AML-193 (cell line): Measurements from ENCODE around the gene RNF11.
"Not testable (repeated sequence)": the region's sequence is repeated elsewhere in the genome, so short reads cannot be mapped to it uniquely, and the experiment has no call there.

Experiments used
- DNase-seq, 2 experiments: peaks; one replicate each; lab custom pipeline; 2025; lab: John Stamatoyannopoulos, UW

RNF11 gene

GRCh38 chr1:51228471-51228870 lies 7.6 kb upstream of the RNF11 start:
- not testable (repeated sequence) for DNase-seq

GRCh38 chr1:51230501-51231078 lies 5.5 kb upstream of the RNF11 start:
- no peak for DNase-seq

DNA sequence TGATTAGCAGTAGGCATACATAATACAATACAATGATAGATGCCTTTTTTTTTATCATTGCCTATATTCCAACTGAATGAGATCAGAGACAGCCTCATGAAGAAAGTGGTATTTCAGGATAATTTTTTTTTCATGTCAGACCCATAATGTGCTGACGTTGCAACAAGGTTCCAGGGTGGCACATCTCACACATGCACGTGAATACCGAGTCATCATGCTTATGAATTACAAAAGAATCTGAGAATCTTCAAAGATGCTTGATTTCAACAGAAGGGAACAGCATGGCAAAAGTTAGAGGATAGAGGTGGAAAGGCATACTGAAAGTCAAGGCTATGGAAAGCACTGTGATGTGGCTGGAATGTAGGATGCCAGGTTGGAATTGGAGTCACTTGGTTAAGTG lies 5.0 kb upstream of the RNF11 start:
- no peak for DNase-seq

DNA sequence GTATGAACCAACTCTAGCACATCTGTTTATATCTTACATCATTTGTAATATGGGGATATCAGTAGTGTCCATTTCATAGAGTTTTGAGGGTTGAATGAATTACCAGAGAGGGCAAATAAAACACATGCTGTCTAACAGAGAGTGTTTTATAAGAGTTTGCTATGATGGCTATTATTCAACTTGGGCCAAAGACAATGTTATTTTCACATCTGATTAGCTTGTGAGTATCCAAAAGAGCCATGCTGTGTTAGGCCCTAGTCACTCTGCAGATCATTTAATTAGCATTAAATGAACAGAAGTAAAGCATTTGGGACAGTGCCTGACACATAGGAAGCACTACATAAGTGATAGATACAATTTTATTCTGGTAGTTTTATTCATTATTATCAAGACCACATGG lies 4.2 kb upstream of the RNF11 start:
- DNase-seq, result no peak

DNA sequence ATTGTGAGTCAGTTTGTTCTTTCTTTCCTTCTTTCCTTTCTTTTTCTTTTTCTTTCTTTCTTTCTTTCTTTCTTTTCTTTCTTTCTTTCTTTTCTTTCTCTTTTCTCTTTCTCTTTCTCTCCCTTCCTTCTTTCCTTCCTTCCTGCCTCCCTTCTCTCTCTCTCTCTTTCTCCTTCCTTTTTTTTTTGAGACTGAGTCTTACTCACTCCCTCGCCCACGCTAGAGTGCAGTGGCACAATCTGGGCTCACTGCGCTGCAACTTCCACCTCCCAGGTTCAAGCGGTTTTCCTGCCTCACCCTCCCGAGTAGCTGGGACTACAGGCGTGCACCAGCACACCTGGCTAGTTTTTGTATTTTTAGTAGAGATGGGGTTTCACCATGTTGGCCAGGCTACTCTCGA lies 1.8 kb upstream of the RNF11 start:
- DNase-seq, result not testable (repeated sequence)

DNA sequence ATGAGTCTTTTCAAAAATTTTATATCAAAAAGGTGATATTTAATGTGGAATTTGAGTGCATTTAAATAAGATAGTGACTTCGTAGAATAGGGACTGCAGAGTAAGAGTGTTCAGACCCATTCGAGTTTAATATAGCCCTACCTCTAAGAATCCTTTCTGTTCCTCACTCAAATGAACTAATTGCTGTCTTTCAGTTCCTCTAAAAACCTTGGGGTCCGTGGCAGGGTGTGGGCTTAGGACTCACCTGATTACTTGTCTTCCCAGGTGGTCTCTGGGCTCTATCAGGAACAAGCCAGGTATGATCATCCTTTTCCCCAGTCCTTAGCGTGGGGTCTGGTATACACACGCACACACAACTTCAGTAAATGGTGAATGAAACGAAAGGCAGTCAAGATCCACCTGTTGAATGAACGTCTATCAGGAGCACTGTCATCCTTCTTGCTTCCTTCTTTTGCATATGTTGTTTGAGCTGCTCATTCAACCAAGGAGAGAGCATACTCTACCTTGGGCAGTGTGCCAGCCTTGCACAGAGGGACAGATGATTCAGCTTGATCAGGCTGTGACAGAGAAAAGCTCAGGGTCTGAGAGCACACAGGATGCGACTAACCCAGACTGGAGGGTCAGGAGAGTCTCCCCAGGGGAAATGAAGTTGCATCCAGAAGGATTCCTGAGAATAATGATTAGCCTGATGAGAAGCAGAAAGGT lies 1.2 kb upstream of the RNF11 start:
- DNase-seq, result peak; percentile 85 to 92

- no peak for DNase-seq
These were observed 668 bp downstream of the RNF11 start for GRCh38 chr1:51236531-51237350.

DNA sequence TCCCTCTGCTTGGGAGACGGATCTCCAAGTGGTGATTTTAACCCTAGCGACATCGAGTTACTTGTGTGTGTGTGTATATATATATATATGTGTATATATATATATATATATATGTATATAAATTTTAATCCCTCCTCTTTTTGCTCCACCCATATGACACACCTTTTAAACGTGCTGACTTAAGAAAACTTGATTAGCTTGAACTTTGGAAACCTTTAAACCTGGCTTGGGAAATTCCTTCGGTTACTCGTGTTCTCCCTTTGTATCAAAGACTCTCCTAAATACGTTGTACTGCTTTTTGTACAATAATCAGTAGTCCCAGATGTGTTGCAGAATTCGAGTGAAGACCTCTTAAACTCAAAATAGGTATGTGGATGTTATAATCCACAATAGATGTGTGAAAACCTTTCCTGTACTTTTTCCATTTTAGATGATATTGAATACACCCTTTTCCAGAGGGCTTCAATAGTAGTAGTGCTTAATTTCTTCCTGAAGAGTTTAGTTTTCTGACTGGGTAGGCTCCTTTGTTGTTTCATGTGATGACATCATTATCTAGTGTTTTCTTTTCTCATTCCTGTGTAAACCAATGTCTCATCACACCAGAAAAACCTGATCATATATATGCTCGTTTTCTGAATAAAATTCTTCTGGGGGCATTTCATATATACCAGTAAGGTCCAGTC lies 1.4 kb downstream of the RNF11 start:
- no peak for DNase-seq

DNA sequence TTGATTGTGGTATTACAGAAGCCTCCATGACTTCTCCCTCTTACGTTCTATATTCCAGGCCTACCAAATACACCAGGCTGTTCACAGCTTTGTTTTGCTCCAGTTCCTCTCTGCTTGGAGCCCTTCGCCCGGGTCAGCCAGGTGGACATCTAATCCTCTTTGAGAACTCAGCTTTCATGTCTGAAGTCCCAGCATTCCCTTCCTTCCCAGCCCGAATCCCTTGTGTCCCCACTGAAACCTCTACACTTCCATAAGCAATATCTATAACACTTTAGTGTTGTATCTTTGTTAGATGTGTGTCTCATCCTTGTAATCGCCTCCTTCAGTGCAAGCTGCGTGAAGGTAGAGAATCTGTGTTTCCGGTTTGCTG lies 1.9 kb downstream of the RNF11 start:
- no peak for DNase-seq

- DNase-seq, result no peak
These were observed 4.0 kb downstream of the RNF11 start for GRCh38 chr1:51240084-51240483.

DNA sequence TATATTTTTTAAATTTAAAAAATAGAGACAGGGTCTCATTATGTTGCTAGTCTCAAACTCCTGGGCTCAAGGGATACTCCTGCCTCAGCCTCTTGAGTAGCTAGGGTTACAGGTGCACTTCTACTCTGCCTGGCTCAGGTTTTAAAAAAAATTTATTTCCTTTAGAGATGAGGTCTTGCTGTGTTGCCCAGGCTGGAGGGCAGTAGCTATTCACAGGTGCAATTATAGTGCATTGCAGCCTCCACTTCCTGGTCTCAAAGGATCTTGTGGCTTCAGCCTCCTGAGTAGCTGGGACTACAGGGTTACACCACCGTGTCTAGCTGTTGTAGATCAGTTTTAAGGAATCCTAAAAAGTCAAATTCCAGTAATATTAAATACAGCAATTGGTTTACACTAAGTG lies 5.0 kb downstream of the RNF11 start:
- no peak for DNase-seq

DNA sequence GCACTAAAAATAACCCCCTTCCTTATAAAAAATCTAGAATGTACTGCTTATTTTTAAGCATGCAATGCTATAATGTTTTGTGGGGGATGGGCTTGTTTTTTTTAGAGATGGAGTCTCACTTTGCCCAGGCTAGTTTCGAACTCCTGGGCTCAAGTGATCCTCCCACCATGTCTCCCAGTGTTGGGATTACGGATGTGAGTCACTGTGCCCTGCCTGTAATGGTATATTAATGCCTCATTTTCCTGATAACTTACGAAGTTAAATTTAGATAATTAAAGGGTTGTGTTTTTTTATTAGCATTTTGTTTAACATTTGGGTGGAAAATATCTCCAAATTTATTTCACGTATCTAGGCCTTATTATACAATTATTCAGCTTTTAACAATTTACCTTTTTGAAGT lies 6.5 kb downstream of the RNF11 start:
- no peak for DNase-seq

DNA sequence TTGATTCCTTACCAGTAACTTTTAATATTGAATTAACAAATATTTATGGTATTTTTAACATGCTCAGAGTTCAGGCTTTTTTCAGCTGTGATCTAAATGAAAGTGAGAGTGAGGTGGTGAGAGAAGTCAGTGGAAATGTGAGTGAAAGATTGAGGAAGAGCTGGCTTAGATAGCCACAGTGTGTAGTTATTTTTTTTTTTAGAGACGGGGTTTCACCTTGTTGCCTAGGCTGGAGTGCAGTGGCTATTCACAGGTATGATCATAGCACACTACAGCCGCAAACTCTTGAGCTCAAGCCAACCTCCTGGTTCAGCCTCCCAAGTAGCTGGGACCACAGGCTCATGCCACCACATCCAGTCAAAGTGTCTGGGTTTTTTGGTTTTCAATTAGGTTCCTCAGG lies 10.9 kb downstream of the RNF11 start:
- DNase-seq, result no peak

DNA sequence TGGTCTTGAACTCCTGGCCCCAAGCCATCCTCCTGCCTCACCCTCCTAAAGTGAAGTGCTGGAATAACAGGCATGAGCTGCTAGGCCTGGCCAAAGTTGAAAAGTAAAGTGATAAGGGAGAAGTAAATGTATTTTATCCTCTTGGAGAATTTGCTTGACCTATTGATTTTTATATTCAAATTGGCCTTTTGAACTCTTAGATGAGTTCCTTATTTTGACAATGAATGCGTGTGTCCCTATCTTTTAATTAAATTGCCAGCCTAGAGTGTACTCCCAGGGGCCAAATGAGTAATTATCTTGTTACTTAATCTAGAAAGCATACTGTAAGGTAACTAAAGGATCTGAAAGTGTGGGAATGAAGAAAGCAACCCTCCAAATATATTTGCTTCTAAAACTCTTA lies 11.4 kb downstream of the RNF11 start:
- no peak for DNase-seq

DNA sequence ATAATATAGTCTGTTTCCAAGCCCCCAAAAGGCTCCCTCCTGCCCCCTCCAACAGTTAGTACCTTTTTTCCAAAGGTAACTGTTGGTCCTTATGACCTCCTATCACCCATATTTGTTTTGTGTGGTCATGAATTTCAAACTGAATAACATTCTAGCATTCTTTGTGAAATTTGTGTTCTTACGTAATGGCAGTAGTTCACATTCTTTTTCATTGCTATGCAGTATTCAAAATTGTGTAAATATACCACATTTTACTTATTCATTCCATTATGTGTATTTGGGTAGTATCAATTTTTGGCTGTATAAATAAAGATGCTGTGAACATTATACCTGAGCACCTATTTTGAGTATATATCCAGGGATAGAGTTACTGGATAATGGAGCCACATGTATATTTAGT lies 13.4 kb downstream of the RNF11 start:
- no peak for DNase-seq

- DNase-seq, result not testable (repeated sequence)
These were observed 14.7 kb downstream of the RNF11 start for GRCh38 chr1:51250729-51251128.

GRCh38 chr1:51251165-51251564 lies 15.1 kb downstream of the RNF11 start:
- DNase-seq, result not testable (repeated sequence)

DNA sequence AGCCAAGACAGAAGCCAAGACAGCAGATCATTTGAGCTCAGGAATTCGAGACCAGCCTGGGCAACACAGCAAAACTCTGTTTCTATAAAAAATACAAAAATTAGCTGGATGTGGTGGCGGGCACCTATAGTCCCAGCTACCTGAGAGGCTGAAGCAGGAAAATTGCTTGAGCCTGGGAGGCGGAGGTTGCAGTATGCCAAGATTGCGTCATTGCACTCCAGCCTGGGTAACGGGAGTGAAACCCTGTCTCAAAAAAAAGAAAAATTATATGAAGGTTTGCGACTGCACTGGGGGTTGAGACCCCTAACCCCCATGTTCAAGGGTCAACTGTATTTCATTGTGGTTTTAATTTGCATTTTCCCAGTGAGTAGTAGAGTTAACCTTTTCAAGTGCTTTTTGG lies 16.3 kb downstream of the RNF11 start:
- no peak for DNase-seq

GRCh38 chr1:51253691-51254090 lies 17.6 kb downstream of the RNF11 start:
- no peak for DNase-seq

DNA sequence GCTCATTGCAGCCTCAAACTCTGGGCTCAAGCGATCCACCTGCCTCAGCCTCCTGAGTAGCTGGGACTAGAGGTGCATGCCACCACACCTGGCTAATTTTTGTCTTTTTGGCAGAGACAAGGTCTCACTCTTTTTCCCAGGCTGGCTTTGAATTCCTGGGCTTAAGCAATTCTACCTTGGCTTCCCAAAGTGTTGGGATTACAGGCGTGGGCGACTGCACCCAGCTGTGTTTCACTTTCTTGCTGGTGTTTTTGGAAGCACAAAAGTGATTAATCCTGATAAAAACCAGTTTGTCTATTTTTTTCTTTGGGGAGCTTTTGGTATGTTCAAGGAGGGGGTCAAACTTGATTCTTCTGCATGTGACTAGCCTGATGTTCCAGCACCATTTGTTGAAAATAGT lies 19.3 kb downstream of the RNF11 start:
- no peak for DNase-seq

DNA sequence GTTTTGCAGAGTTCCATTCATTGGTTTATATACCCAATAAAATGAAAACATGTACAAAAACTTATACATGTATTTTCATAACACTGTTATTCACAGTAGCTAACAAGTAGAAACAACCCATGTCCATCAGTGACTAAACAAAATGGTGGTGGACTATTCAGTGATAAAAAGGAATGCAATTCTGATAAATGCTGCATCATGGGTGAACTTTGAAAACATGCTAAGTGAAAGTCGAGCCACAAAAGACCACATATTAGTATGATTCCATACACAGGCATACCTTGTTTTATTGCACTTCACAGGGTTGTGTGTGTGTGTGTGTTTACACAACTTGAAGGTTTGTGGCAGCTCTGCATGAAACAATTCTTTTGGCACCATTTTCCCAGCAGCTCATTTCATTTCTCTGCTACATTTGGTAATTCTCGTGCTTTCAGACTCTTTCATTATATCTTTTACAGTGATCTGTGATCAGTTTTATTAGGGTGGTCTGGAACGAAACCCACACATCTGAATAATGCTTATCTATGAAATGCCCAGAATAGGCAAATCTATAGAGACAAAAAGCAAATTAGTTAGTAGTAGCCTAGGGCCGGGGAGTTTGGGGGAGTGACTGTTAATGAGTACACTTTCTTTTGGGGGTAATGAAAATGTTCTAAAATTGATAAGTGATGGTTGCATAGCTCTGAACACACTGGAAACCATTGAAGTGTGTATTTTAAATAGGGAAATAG lies 27.2 kb downstream of the RNF11 start:
- DNase-seq, result no peak

DNA sequence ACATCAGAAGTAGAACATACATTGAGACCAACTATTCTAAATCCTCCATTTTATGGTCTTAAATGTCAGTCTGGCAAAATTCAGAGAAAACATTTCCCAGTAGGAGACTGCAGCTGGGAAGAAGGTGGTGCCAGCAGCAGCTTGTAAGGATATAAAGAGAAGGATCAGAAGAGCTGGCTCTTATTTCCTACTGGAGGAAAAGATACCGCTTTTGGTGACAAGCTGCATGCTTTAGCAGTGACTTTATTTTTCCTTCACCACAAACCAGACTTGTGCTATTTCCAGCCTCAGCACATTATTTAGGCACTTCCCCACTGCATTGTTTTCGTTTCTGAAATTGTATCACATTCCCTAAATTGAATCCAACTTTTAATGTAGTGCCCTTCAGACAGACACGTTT lies 28.4 kb downstream of the RNF11 start:
- no peak for DNase-seq
